Stimulated activated CD8-positive, alpha-beta memory T cell treated with anti-CD3 and anti-CD28 coated beads, Interleukin-7, amount 100 ng/mL, for 48 hours (primary cell): ENCODE measurements around the gene MARS2.
"Not testable (repeated sequence)": the region's sequence is repeated elsewhere in the genome, so short reads cannot be mapped to it uniquely, and the experiment has no call there.

Experiments
- DNase-seq, 2 donors: peaks; one replicate each; pipeline ENCODE4 v3.0.0-alpha.2; 2020; ENCODE audit warnings: low read depth in 1 of 2; ENCODE audit errors: extremely low read depth in 1 of 2

MARS2 gene

DNA sequence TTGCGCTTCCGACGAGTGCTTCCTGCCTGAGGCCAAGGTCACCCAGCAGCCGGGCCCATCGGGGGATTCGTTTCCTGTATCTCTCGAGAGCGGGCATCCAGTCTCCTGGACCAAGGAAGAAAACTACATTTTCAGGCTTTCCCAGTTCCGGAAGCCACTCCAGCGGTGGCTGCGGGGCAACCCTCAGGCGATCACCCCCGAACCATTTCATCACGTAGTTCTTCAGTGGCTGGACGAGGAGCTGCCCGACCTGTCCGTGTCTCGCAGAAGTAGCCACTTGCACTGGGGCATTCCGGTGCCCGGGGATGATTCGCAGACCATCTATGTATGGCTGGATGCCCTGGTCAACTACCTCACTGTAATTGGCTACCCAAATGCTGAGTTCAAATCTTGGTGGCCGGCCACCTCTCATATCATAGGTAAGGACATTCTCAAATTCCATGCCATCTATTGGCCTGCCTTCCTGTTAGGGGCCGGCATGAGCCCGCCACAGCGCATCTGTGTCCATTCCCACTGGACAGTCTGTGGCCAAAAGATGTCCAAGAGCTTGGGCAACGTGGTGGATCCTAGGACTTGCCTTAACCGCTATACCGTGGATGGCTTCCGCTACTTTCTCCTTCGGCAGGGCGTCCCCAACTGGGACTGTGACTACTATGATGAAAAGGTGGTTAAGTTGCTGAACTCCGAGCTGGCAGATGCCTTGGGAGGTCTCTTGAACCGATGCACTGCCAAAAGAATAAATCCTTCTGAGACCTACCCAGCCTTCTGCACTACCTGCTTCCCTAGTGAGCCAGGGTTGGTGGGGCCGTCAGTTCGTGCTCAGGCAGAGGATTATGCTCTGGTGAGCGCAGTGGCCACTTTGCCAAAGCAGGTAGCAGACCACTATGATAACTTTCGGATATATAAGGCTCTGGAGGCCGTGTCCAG, 1.0 kb downstream of the MARS2 start:
- DNase-seq, result peak in 1 of 2 donors; percentile 20

DNA sequence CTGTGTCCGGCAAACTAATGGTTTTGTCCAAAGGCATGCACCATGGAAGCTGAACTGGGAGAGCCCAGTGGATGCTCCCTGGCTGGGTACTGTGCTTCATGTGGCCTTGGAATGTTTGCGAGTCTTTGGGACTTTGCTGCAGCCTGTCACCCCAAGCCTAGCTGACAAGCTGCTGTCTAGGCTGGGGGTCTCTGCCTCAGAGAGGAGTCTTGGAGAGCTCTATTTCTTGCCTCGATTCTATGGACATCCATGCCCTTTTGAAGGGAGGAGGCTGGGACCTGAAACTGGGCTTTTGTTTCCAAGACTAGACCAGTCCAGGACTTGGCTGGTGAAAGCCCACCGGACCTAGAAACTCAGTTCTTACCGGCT, 1.7 kb downstream of the MARS2 start:
- no peak for DNase-seq

DNA sequence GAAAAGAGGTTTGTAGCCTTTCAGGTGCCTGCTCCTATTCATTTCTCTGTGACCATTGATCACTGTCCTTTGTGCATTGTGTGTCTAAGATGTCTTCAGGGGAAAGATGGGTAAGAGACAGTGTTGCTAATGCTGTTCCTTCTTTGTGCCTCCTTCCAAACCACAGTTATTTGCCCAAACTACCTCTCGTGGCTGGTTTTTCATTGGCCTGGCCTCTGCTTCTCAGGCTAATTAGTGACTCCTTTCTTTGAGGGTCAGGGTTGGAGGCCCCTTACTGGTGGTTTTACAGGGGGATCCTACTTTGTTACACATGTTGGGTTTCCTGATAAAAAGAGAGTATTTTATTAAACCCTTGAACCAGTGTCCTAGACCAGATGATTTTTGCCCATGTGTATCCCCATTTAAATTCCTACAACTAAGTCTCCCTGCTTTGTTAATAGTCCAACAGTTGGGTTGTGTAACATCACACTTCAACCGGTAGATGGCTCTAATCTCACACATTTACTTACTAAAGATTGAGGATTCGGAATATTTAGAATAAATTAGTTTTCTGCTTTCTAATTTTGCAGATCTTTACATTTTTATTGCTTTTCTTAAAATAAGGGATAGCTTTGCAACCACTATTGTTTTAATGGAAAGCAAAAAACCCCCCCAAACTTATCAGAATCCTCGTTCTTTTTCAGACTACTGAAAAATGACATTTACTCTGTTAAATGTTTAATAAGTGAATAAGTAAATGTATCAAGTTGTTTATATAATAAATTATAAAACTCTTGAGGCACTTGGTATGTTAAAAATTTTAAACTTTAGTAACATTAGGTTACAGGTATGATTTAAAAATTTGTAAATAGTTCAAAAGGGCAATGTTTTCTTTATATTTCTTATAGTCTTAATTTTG, 2.4 kb downstream of the MARS2 start:
- DNase-seq, result no peak

GRCh38 chr2:197708331-197708730, 3.2 kb downstream of the MARS2 start:
- no peak for DNase-seq

- not testable (repeated sequence) for DNase-seq
Measured at GRCh38 chr2:197709140-197709539, 4.0 kb downstream of the MARS2 start.

DNA sequence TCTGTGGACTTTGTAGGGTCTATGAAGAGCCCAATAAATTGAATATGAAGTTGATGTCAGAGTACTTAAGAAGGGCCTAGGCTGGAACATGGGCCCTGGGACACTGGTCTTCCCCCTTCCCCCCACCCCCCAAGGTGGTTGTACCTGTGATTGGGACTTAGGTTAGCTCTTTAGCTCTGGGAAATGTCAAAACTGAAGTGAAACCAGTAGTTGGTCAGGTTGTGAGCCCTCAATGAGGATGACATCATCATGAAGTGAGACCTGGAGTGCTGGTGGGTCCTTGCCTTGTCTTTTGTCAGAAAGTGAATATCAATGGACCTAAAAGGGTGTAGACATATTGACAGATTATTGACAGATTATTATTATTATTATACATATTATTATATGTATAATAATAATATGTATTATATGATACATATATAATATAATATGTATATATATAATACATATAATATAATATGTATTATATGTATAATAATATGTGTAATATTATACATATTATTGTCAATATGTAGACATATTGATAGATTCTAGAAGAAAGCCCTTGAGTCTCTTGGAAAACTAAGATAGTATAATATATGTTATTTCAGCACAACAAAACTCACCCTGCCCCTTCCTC, 5.4 kb downstream of the MARS2 start:
- DNase-seq, result no peak

- no peak for DNase-seq
Measured at GRCh38 chr2:197711578-197711977, 6.4 kb downstream of the MARS2 start.

- DNase-seq, result no peak
Measured at GRCh38 chr2:197713271-197713670, 8.1 kb downstream of the MARS2 start.

DNA sequence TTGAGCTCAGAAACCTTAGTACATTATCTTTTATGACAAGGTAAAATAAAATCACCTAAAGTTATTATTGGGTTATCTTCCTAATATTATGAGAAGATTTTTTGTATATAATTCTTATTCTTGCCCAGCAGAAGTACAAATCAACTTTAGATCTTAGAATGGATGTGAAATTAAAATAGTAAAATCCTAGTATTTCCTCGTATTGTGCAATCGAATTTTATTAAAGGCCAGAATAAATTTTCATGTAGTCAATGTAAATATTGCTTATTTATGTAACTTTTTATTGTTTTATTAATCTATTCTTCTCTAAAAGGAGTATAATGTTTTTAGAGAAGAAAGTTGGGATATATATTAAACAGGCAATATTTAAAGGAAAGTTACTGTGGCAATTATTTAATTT, 12.7 kb downstream of the MARS2 start:
- no peak for DNase-seq

DNA sequence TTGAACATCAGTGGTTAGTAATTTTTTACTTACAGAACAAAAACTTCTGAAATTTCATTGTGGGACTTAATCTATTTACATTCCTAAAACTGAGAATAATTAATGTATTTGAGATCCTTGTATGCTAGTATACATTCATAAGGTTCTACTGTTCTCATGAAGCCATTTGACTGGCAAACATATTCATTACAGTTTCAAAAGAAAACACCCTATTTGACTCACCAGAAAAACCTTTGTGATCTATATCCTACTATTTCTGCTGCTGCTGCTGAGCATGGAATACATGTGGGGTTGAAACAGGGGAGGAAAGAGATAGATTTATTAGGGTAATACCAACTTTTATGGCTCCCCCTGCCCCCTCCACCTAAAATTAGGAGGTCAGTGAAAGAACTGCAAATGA, 21.8 kb downstream of the MARS2 start:
- DNase-seq, result no peak

DNA sequence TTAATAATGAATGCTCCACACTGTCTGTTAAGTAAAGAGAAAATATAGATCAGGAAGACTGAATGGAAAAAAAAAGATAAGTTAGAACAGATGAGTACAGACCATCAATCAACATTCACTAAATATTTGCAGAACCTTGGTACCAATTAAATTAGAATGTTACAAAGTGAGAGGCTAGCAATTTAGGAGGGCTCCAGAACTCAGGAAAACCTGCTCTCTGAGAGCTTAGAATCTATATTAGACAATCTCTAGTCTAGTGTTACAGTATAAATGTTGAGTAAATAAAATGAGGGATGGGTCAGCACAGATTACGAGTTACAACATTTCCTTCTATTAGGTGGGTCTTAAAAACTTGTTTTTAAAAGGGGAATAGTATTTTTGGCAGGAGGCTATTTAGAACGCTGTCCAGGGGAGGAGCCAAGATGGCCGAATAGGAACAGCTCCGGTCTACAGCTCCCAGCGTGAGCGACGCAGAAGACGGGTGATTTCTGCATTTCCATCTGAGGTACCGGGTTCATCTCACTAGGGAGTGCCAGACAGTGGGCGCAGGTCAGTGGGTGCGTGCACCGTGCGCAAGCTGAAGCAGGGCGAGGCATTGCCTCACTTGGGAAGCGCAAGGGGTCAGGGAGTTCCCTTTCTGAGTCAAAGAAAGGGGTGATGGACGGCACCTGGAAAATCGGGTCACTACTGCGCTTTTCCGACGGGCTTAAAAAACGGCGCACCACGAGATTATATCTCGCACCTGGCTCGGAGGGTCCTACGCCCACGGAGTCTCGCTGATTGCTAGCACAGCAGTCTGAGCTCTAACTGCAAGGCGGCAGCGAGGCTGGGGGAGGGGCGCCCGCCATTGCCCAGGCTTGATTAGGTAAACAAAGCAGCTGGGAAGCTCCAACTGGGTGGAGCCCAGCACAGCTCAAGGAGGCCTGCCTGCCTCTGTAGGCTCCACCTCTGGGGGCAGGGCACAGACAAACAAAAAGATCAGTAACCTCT, 23.7 kb downstream of the MARS2 start:
- DNase-seq, result not testable (repeated sequence)

DNA sequence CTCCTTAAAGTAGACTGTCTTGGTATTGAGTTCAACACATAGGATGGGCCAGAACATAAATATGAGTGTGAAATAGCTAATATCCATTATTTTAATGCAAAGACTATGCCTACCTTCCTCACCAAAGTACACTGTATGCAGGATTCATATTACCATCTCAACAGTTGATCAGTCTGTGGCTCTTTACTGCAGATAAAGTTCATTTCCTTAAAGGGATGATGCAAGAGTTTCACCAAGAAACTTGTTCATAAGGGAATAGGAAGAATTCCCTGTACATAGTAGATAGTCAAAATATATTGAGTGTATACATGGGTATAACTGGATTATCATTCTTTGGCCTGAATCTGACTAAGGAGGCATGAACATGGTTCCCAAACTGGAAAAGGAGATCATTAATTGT, 35.0 kb downstream of the MARS2 start:
- no peak for DNase-seq
